Keratinocyte (primary cell): ENCODE data around the gene ZSCAN9. TPM values are rescaled to one million over a fixed set of nuclear protein-coding genes. Genes with fewer than 3 reads are reported as not detected.

Experiments
- DNase-seq: peaks from one replicate; pipeline ENCODE4 v3.0.0-alpha.2; 2011; ENCODE audit warnings: low read depth, missing footprints, low spot score
- FAIRE-seq: peaks from 2 replicates; lab custom pipeline; 2011; peaks lifted over from hg19 to GRCh38; lab: Jason Lieb, UNC
- H2AFZ ChIP-seq: 2 replicates; pipeline ENCODE4 v1.6.0; 2012; ENCODE audit warnings: low read length, control low read depth, inconsistent platforms; ENCODE audit not compliant: control insufficient read depth
- H3K27ac ChIP-seq: 2 replicates; pipeline ENCODE4 v1.5.1; 2011; ENCODE audit warnings: low read length; ENCODE audit not compliant: control insufficient read depth, insufficient read depth
- H3K27me3 ChIP-seq: 3 replicates; pipeline ENCODE4 v1.6.0; 2011; ENCODE audit warnings: low read length; ENCODE audit not compliant: control insufficient read depth, insufficient read depth; ENCODE audit errors: extremely low read depth
- H3K36me3 ChIP-seq, 2 experiments: 2 replicates in 1 of 2; 3 replicates in 1 of 2; pipeline ENCODE4 v1.5.1; 2011; ENCODE audit warnings: low read length in 2 of 2, mild to moderate bottlenecking in 1 of 2; ENCODE audit not compliant: control insufficient read depth in 2 of 2, insufficient read depth in 2 of 2; ENCODE audit errors: extremely low read depth in 1 of 2
- H3K4me1 ChIP-seq: 3 replicates; pipeline ENCODE4 v1.5.1; 2011; ENCODE audit warnings: low read length; ENCODE audit not compliant: control insufficient read depth, insufficient read depth; ENCODE audit errors: extremely low read depth
- H3K4me2 ChIP-seq: 3 replicates; pipeline ENCODE4 v1.6.0; 2011; ENCODE audit warnings: low read depth, low read length; ENCODE audit not compliant: control insufficient read depth, insufficient read depth; ENCODE audit errors: extremely low read depth
- H3K4me3 ChIP-seq, 3 experiments: fragments of 200-600 bp in 1 of 3; sonication (generic) in 1 of 3; 2 replicates in 2 of 3; 3 replicates in 1 of 3; pipeline ENCODE4 v1.5.1; 2011 to 2016; ENCODE audit warnings: low read length in 3 of 3, mild to moderate bottlenecking in 3 of 3, control low read depth in 2 of 3, inconsistent platforms in 1 of 3, low read depth in 1 of 3, mixed read lengths in 1 of 3, mixed run types in 1 of 3, moderate library complexity in 1 of 3; ENCODE audit not compliant: control insufficient read depth in 2 of 3, insufficient read depth in 2 of 3; ENCODE audit errors: extremely low read depth in 1 of 3
- H3K79me2 ChIP-seq: 2 replicates; pipeline ENCODE4 v1.6.0; 2012; ENCODE audit warnings: low read length; ENCODE audit not compliant: control insufficient read depth, insufficient read depth
- H3K9ac ChIP-seq: 3 replicates; pipeline ENCODE4 v1.6.0; 2011; ENCODE audit warnings: low read length; ENCODE audit not compliant: control insufficient read depth, insufficient read depth; ENCODE audit errors: extremely low read depth
- H3K9me1 ChIP-seq: 3 replicates; pipeline ENCODE4 v1.6.0; 2011; ENCODE audit warnings: low read length; ENCODE audit not compliant: control insufficient read depth, insufficient read depth; ENCODE audit errors: extremely low read depth
- H3K9me3 ChIP-seq: 2 replicates; pipeline ENCODE4 v1.5.1; 2012; ENCODE audit warnings: low read depth, low read length; ENCODE audit not compliant: control insufficient read depth
- H4K20me1 ChIP-seq: 3 replicates; pipeline ENCODE4 v1.6.0; 2011; ENCODE audit warnings: low read length; ENCODE audit not compliant: control insufficient read depth, insufficient read depth; ENCODE audit errors: extremely low read depth
- CTCF ChIP-seq, 3 experiments: IDR thresholded peaks in 1 of 3; conservative IDR thresholded peaks in 1 of 3; optimal IDR thresholded peaks in 1 of 3; 2 replicates in 2 of 3; 3 replicates in 1 of 3; pipeline versions ENCODE3 to v1.5.1; 2011; ENCODE audit warnings: low read length in 3 of 3, mild to moderate bottlenecking in 3 of 3, moderate library complexity in 2 of 3, control low read depth in 1 of 3, inconsistent platforms in 1 of 3; ENCODE audit not compliant: insufficient read depth in 2 of 3; ENCODE audit errors: extremely low read depth in 1 of 3
- EZH2 ChIP-seq: IDR thresholded peaks from one replicate; pipeline ENCODE4 v1.6.1; 2012; ENCODE audit warnings: inconsistent platforms, mild to moderate bottlenecking, low read length, moderate library complexity
- dilution Hi-C: fragments of 300-500 bp; cut with MboI; formaldehyde crosslinking; loops from one replicate; pipeline ENCODE4 v1.7.0; 2020; ENCODE audit warnings: low sequenced_read_pairs; ENCODE audit not compliant: extremely low pct_ligation_motif_present
- polyA plus RNA-seq, 5 experiments: library from polyadenylated mRNA; depleted of rRNA in 3 of 5; stranded (reverse) in 3 of 5; stranded (forward) in 1 of 5; unstranded in 1 of 5; fragments of >200 nt; gene quantifications; 1 replicate in 1 of 5; 2 replicates in 3 of 5; 3 replicates in 1 of 5; pipeline versions ENCODE4 v1.2.1 to v1.2.3, GENCODE V29; 2011 to 2012; ENCODE audit warnings: missing spikeins in 2 of 5, low read depth in 1 of 5, low replicate concordance in 1 of 5

ZSCAN9 gene
- polyA plus RNA-seq, 1 donor (not counting 4 experiments of a cell fraction or from before 2014, with no cell fraction given), result 12.0 TPM

GRCh38 chr6:28220257-28221133, 4.6 kb upstream of the ZSCAN9 start:
- Histone ChIP-seq H4K20me1 (no peaks in the 10 kb centered on the region), H3K27me3 (no peaks in the 10 kb centered on the region), H2AFZ (no peak overlapping the region), H3K27ac (no peak overlapping the region), H3K4me3 (no peak overlapping the region), H3K4me2 (no peak overlapping the region), H3K9me3 (no peaks in the 10 kb centered on the region), H3K9me1 (no peaks in the 10 kb centered on the region), H3K36me3 (no peaks in the 10 kb centered on the region), H3K9ac (no peak overlapping the region), H3K79me2 (no peaks in the 10 kb centered on the region), H3K4me1 (peaks cover 14% of the 10 kb centered on the region)
- no peak for TF ChIP-seq CTCF (optimal IDR thresholded peaks at IDR 0.05 in 1 of 3, IDR thresholded peaks at IDR 0.05 in 1 of 3, conservative IDR thresholded peaks at IDR 0.05 in 1 of 3; ENCODE audit: extremely low read depth in 1 of 3, insufficient read depth in 2 of 3, low read length in 3 of 3)
- dilution Hi-C loops, result no loop called here
- FAIRE-seq, result no peak
- no peak for DNase-seq

- Histone ChIP-seq H3K79me2 (no peaks in the 10 kb centered on the region), H3K9me1 (no peaks in the 10 kb centered on the region), H3K27me3 (no peaks in the 10 kb centered on the region), H3K9ac (peak overlapping the region; percentile 79), H3K4me3 (peak overlapping the region; percentile 73 to 88 (median 83)), H3K36me3 (peaks cover 8 to 14% of the 10 kb centered on the region in 2 experiments), H2AFZ (peak overlapping the region; percentile 96), H3K27ac (peak overlapping the region; percentile 60), H3K4me2 (peak overlapping the region; percentile 80), H3K9me3 (no peaks in the 10 kb centered on the region), H3K4me1 (peaks cover 12% of the 10 kb centered on the region), H4K20me1 (no peaks in the 10 kb centered on the region)
- FAIRE-seq, result no peak
- dilution Hi-C loops, result no loop called here
- no peak for DNase-seq
- TF ChIP-seq EZH2 (no peak), CTCF (optimal IDR thresholded peaks at IDR 0.05 in 1 of 3, IDR thresholded peaks at IDR 0.05 in 1 of 3, conservative IDR thresholded peaks at IDR 0.05 in 1 of 3; ENCODE audit: extremely low read depth in 1 of 3, insufficient read depth in 2 of 3, low read length in 3 of 3) (no peak)
Observed at GRCh38 chr6:28224131-28225055, 682 bp upstream of the ZSCAN9 start.
